ENCODE measurements around the gene ENTR1.

ENTR1 gene

DNA sequence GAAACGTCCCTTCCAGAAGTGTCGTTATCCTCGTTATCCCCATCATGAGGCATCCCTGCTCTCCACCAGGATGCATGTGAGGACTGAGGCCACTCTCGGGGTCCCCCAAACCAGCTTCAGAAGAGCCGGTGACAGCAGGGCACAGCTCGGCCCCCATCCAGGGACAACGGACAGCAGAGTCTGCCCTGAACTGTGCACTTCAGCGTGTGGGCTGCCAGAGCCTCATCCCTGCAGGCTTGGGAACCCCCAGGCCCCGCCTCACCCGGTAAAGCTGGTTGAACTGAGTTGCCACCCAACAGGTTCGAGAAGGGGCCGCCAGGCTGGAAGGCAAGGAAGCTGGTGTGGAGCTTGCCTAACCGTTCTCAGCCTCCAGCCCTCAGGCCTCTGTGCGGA lies 36.2 kb downstream of the ENTR1 start:
- no peak for DNase-seq

DNA sequence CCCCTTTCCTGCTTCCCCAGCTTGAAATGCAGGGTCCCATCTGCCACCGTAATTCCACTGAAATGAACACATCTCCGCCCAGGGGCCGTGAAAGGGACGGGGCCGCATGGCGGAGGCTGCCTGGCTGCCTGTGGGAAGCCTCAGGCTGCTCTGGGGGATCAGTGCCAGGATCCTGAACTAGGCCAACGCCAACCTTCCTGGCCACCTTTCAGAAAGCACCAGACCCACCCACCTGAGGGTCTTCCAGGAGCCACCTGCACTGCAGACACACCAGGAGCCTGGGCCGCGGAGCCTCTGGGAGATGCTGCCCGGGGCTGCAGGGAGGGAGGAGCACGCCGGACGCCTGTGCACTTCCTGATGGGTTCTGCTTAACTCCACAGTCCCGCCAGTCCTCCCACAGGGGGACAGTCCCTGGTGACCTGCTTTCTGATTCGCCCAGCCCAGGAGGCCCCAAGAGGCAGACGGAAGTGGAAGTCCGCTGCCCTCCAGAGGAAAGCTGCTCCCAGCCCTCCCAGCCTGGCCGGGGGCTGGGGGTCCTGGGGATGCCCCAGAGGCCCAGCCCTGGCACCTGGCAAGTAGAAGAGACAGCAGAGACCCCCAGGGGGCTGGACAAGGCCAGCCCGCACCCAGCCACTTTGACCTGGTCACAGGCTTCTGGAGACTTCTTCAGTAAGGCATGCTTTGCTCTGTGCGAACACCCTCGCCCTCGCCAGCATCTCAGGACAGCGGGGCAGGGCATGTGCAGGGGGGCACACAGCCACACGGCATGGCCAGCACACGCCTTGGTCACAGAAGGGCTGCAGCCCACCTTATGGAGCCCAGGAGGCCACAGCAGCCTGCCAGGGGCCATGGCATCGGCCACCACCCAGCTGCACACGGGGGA lies 36.9 kb downstream of the ENTR1 start, which contains the start of gene CARD9:
TSS of gene CARD9 (minus strand) at position 370 of the 883 bp plus-strand sequence. CDS start 1,591 bp downstream, outside the sequence.
- DNase-seq: no peak

DNA sequence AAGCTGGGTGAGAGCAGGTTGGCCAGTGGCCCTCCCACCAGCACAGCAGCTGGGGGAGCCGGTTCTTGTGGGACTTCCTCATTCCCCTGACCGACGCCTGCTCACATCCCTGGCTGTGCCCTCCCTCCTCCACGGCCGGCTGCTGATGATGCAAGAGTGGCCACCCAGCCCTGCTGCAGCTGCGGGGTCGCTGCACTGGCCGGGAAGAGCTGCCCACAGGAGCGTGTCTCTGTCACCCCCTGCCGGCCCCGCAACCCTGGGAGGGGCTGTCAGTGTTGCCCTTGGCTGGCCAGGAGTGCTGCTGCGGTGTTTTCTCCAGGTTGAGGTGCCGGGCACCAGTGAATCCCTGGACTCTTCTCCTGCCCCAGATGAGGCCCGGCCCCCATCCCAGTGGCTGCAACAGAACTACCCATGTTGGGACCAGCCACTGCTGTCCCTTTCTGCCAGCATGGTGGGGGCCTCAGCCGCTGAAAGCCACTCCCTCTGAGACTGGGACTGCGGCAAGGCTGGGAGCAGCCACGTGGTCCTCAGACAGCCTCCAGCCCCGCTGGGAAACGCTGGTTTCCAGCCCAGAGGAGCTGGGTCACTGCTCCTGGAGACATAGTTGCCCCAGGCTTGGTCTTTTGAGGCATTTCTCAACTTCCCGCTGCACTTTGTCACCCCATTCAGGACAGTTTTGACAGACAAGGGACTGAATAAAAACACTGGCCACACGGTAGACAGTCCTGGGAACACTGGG lies 37.7 kb downstream of the ENTR1 start:
- no peak for DNase-seq

DNA sequence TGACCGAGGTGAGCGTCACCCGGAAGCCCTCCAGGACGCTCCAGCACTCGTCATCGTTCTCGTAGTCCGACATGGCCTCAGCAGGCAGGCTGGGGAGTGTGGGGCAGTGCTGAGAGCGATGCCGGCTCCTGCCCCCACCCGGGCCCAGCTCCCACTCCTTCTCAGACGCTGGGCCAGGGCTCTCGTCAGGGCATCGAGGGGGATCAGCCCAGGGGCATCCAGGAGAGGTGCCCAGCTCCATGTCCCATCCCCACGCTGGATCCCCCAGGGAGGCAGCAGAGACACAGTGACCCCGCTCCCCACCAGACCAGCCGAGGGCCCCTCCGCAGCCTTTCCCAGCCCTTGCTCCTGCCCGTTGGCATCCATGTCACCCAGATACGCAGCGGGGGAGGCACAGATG lies 38.4 kb downstream of the ENTR1 start:
- no peak for DNase-seq

DNA sequence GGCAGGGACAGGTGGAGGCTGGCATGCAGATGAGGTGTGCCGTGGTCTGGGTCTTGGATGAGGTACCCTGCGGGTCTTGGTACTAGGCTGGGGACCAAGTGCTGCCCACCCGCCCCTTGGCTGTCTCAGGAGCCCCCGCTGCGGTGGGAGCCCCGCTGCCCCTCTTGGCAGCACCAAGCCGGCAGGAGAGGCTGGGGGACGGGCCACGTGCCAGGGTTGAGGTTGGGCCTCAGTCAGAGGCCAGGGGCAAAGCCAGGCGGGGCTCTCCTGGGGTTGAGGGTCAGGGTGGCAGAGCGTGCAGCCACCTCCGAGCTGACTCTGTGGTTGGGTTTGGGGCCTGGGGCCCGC lies 38.9 kb downstream of the ENTR1 start:
- DNase-seq: no peak

DNA sequence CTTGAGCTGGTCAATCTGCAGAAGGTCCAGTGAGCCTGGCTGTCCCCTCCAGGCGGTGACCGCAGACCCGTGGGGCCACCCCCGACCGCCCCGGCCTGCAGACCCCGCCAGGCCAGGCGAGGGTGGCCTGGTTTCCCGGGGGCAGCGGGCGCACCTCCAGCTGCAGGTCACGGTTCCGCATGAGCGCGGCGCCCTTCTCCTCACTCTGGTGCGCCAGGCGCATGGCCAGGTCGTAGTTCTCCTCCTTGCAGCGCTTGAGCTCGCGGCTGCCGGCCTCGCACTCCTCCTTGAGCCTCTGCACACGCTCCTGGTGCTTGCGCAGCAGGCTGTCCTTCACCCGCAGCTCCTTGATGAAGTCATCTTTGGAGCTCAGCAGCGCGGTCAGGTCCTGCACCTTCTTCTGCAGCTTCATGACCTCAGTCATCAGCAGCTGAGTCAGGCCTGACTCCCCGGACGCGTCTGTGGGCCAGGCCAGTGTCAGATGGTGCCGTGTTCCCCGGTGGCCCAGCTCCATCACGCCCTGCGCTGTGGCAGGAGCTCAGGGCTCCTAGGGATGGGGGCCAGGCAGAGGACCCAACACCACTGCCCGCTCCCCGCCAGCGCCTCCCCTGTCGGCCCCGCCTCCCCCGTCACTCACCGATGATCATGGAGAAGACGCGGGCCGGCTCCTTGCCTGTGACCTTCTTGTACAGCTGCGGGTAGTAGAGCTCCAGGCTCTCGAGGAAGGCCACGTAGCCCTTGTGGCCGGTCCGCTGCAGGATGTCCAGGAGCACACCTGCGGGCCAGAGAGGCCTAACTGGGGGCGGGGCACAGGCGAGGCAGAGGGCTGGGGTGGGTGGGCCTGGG lies 39.5 kb downstream of the ENTR1 start:
- no peak for DNase-seq

DNA sequence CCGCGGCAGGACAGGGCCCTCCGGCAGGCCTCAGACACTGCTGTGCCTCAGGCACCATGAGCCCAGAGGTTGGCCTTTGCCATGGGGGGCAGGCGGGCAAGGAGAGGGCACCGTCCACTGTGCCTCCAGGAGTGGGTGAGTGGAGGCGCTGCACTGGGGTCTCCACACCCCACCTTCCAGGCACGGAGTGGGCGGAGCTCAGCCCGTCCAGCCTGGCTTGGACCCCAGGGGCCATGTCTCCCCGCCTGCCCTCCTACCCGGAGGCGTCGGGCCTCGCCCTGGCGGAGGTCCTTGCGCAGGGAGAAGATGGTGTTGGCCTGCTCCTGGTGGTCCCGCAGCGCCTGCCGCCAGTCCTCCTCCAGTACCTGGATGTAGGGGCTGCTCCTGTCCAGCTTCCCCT lies 40.4 kb downstream of the ENTR1 start:
- DNase-seq: no peak

DNA sequence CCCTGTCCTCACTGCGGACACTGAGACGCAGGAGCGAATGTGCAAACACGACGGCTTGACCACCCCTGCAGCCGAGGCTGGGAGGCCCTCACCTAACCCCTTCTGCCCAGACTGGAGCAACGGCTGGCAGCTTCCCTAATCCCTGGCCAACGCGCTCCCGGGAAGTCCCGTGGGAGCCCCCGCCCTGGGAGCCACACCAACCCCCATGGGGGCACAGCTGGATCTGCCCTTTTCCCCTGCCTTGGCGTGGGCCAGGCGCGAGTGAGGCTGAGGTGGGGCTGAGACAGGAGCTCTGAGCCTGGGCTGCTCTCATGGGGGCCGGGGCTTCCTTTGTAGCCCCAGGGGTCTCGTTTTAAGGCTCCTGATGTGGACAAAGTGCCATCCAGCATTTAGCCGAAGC lies 42.2 kb downstream of the ENTR1 start:
- DNase-seq: no peak

DNA sequence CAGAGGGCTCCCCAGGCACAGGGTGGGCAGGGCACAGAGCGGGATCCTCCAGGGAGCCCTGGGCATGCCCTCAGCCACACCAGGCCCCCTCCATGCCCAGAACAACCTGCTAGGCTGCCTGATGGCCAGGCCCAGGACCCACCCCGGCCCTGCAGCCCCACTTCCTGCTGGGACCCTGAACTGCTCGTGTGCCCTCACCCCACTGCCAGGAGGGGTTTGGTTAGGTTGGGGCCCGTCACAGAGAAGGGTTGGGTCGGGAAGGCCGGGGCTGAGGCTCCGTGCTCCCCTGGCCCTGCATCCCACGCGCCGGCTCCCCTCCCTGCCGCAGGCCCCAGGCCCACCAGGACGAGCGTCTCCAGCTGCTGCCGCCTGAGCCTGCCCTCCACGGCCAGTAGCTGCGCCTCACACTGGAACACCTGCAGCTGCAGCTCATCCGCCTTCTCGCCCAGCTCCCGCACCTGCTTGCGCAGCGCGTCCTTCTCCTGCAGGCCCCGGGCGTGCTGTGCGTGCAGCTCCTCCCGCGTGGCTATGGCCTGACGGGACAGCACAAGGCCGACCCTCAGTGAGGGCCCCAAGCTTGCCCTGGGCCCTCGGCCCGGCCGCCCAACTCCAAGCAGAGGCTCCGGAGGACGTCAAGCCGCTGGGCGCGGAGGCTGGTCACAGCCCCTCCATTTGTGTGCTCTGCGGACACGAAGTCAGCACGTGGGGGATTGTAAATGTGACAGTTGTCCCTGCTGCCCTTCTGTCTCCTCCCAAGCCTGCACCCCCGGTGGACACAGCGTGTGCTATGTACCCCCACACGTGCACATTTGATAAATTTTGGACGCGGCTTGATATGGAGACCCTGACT lies 42.9 kb downstream of the ENTR1 start:
- no peak for DNase-seq

DNA sequence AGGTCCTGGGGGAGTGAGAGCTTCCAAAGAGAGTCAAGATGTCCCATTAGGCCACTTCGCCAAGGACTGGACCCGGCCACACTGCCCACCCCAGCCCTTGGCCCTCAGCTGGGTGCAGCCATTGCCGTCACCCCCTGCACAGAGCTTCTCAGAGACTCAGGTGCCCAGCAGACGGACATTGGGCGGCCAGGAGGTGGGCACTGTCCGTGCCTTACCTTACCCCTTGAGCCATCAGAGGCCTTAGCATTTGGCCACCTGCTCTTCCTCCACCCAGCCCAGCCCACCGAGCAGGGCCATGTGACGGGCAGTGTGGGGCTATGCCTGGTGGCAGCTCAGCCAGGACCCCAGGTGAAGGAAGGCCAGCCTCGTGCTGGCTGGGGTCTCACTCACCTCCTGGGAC lies 43.6 kb downstream of the ENTR1 start:
- DNase-seq: no peak

DNA sequence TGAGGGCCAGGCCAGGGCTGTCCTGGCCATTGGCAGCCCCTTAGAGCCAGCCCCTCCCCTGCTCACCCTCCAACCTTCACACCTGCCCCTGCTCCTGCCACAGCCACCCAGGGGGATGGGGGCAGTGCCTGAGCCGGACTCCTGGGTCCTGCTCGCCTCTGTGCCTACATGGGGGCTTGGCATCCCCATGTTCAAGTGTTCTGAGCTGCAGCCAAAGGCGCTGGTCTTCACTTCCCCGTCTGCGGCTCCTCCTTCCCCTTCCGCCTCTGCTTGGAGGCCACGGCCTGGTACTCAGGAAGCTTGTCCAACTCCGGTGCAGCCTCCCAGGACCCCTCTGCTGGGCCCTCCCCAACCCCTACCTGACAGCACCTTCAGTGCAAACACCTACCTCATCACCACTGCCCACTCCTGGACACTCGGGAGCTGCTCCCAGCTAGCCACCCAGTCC lies 44.6 kb downstream of the ENTR1 start:
- DNase-seq: no peak

DNA sequence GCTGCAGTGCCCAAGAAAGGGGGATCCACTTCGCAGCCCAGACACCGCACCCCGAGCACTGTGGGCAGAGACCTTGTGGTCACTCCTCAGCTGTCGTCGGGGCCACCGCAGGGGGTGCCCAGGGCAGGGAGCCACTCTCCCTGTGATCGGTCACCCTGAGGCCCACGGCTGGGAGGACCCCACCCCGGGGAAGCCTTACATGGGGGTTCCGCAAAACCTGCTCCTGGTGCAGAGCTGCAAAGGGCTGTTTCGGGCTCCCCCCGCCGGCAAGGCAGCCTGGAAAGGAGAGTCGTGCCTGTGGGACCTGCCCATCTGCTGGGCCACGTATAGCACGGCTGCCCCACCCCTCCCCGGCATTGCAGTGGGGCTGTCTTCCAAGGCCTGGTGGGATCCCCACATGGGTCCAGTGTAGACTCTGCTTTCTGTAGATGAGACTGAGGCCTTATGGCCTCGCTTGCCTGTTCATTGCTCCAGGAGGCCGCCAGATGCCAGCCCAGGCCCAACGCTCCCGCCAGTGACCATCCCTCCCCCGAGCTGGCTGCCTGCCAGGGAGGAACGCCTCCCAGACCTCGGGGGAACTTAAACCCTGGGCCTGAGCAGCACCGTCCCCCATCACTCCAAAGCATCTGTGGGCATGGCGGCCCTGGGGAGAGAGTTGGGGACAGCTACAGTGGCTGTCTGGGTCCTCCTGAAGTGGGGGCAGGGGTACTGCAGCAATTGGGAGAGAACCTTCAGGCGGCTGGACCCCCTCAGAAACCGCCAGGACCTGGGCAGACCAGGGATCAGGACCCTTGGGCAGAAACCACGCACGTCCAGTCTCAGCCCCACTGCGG lies 45.3 kb downstream of the ENTR1 start:
- DNase-seq: no peak

DNA sequence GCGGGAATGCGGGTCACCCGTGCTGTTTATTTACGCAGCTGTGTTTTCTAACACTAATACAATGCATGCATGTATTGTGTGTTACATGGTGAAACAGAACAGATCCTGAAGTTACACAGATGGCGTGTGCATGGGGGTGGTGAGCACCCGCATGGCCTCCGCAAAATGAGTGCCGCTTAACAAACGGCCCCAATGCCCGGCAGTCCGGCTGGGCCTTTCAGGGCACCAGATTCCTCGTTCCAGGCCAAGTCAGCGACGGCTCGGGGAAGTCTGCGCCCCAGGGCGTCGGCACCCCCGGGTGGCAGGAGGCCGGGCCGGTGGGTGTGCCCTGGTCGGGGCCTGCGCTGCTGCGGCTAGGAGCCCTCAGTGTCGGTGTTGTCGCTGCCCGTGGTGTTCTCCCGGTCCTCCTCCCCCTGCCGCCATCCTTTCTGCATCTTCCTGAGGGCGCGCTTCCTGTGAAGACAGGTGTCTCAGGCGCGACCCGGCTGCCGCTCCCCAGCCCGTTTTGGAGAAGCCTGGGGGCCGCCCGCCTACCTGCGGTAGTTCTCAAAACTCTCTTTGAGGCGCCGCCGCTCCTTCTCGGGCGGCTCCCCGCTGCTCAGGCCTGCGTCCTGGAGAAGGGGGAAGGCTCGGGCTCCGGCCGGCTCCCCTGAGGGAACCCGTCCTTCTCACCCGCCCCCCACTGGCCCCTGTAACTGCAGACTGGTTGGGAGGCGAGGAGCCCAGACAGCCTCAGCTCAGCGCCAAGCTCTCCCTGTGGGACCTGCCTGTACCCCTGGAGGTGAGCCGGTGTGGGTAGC lies 46.3 kb downstream of the ENTR1 start:
- DNase-seq: no peak

DNA sequence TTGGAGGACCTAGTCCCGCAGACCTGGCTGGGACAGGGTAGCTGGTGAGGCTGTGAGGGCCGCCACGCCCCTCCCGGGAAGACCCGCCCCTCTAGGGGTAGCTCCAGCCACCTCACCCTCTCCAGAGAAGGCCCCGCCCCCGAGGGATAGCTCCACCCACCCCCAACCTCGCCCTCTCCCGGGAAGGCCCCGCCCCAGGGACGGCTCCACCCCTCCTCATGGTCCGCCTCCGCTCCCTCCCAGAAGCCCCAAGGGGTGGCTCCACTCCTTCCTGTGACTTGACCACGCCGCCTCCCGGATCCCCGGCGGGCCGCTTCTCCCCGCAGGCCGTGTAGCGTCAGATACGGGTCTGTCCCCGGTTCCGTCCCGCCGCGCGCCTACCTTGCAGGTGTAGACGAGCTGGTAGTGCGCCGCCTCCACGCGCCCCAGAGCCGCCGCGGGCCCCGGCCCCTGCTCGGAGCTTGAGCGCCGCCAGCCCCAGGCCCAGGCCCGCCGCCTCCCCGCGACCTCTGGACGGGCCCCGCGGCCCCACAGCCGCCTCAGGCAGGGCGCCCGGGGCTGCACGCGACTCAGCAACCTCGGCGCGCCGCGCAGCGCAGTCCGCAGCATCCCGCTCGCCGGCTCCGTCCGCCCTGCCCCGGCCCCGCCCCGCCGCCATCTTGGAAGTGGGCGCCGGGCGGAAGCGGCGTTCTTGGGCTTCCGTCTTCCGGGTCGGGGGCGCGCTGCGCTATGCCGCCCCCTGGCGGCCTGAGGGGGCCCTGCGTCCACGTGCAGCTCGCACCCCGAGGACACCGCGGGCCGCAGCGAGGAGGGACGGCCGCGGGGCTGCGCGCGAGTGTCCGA lies 47.1 kb downstream of the ENTR1 start, which contains the start of gene DNLZ:
TSS of gene DNLZ (minus strand) at position 639 of the 843 bp plus-strand sequence. CDS start at position 609, 30 bp downstream.
- DNase-seq: peak; percentile 79 to 90

DNA sequence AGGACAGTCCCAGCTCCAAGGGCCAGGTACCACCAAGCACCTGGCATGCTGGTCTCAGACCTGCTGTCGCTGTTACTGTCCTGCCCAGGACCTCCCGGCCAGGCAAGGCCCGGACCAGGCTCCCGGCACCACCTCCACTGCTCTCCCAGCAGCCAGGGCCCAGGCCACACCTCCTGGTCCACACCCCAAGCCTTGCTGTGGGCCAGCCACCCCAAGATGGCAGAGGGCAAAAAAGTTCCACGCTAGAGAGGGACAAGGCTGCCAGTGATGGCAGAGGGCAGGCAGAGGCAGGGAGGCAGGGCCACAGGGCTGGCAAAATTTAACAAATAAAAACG lies 48.0 kb downstream of the ENTR1 start:
- no peak for DNase-seq

DNA sequence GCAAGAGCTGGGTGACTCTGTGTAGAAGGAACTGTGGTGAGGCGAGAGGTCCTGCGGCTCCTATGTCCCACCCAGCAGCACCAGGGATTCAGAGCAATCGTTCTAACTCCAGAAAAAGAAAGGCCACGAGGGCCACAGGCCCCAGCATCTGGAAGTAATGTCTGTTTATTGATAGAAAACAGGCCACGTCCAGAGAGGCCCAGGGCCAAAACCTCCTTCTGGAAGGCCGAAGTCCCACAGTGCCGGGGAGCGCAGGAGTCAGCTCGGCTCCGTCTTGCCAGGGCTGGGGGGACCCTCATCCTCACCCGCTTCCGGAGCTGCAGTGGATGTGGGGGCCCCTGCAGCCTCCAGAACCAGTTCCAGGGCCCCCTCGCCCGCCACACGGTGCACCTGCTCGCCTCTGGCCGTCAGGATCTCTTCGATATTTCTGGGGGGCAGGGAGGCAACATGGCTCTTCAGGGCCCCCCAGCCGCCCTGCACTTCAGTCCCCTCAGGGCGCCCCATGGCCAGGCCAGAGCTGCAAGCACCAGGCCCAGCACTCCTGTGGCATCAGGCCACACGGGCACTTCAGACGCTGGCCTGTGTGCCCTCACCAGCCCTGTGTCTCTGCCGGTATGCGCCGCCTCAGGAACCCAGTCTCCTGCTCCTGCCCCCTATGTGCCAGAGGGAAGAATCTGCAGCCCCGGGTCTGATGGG lies 48.5 kb downstream of the ENTR1 start:
- no peak for DNase-seq

DNA sequence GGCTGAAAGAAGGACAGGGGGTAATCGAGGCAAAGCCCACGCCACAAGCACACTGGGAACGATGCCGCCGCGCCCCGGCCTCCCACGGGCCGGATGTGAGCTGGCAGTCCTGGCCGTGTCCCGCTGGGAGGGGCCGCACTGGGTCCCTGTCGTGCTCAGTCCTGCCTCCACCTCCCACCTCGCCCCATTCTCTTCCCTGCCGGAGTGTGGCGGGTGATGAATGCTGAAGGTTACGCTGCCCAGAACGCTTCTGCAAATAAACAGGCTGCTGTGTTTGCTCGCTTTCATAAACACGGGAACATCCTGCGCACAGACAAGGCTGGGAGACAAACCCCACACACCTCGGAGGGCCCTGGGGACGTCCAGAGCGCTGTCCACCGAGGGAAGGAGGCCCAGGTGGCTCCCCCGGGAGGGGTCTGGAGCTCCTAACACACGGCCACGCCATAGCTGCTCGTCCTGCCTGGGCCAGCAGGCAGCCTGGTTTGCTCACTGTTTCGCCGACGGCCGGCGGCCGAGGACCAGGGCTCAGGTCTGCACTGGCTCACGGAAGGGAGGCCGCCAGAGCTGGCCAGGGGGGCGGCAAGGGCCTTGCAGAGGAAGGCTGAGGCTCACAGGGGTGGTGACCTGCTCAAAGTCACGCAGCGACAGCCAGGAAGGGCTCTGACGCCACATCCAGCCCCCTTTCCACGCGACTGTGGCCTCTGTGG lies 49.2 kb downstream of the ENTR1 start:
- no peak for DNase-seq

Measured in SW 1271 (cell line).